Esophagus squamous epithelium (tissue), 5 donors: ENCODE results near the gene LRP1. TPM values are rescaled to one million over a fixed set of nuclear protein-coding genes. Genes with fewer than 3 reads are reported as not detected.

Experiments used
- DNase-seq: peaks from one replicate; lab custom pipeline; 2025; lab: John Stamatoyannopoulos, UW
- H3K27ac ChIP-seq, 4 donors: fragments of 200-600 bp; sonication (generic); one replicate each; pipeline ENCODE4 v1.5.1; 2016 to 2019; ENCODE audit warnings: mild to moderate bottlenecking in 1 of 4
- H3K27me3 ChIP-seq, 4 donors: fragments of 200-600 bp; sonication (generic); 1 replicate in 3 of 4; 2 replicates in 1 of 4; pipeline versions ENCODE4 v1.5.1 to v1.6.0; 2017 to 2021; ENCODE audit warnings: antibody characterized with exemption in 1 of 4
- H3K36me3 ChIP-seq, 3 donors: fragments of 200-600 bp; sonication (generic); one replicate each; pipeline ENCODE4 v1.5.1; 2016 to 2019
- H3K4me1 ChIP-seq, 3 donors: fragments of 200-600 bp; sonication (generic); one replicate each; pipeline ENCODE4 v1.5.1; 2017 to 2019
- H3K4me3 ChIP-seq, 4 donors: fragments of 200-600 bp; sonication (generic); 1 replicate in 3 of 4; 2 replicates in 1 of 4; pipeline ENCODE4 v1.5.1; 2016 to 2019; ENCODE audit warnings: mild to moderate bottlenecking in 2 of 4, moderate library complexity in 1 of 4
- H3K9me3 ChIP-seq, 3 donors: fragments of 200-600 bp; sonication (generic); one replicate each; pipeline ENCODE4 v1.5.1; 2016 to 2019
- POLR2A ChIP-seq, 4 donors: fragments of 450-650 bp; IDR thresholded peaks; one replicate each; pipeline ENCODE4 v1.6.1; 2017; ENCODE audit warnings: antibody characterized with exemption in 4 of 4, mild to moderate bottlenecking in 4 of 4, moderate library complexity in 3 of 4
- WGBS, 2 donors: methylation state at CpG; one replicate each; pipeline ENCODE4 v1.1.5; 2018; 5-methylcytosine and 5-hydroxymethylcytosine counted together
- intact Hi-C: fragments of 100-400 bp; cut with DNase I; formaldehyde crosslinking; loops from one replicate; pipeline ENCODE4 v1.15.0; 2022
- total RNA-seq, 4 donors: library from RNA; depleted of rRNA; stranded (reverse); fragments of >200 nt; gene quantifications; one replicate each; pipeline ENCODE4 v1.1.0, GENCODE V29; 2016
- TF ChIP-seq, protein P1 (sequence below), 6 experiments: fragments of 450-650 bp in 4 of 6; fragments of 200-600 bp in 2 of 6; sonication (generic) in 2 of 6; IDR thresholded peaks; one replicate each; pipeline ENCODE4 v1.5.1; 2016 to 2019; ENCODE audit warnings: antibody characterized with exemption in 6 of 6, mild to moderate bottlenecking in 4 of 6, moderate library complexity in 4 of 6
- donor health status: DM: yes; HTN: yes; CAD: no.

Gene LRP1
- total RNA-seq, 4 donors from 2014 or later, result 60.8 to 147 (median 81.9) TPM

DNA sequence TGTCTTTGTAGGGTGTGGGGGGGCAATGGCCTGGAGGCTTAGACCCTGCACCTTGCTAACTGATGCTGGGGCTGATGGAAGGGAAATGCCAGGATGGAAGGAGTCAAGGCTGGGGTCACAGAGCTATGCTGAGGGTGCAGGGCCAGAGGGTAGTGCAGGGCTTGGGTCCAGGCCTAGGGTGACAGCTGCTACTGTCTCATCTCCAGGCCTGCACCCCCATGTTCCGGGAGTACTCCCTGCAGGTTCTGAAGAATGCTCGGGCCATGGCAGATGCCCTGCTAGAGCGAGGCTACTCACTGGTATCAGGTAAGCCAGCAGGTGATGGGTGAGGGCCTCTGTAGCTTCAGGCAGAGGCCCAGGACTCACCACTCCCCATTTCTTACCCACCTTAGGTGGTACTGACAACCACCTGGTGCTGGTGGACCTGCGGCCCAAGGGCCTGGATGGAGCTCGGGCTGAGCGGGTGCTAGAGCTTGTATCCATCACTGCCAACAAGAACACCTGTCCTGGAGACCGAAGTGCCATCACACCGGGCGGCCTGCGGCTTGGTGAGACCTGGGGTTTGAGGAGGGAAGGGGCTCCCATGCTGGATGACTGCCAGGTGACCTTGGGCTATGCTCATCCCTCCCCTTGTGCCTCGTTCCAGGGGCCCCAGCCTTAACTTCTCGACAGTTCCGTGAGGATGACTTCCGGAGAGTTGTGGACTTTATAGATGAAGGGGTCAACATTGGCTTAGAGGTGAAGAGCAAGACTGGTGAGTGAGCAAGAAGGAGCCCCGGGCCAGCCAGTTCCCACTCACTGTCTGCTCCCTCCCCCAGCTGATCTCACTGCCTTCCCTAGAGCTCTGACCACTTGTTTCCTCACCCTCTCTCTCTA, 105.3 kb downstream of the LRP1 start:
- Histone ChIP-seq H3K27me3 (peaks cover 0 to 38% (median 4%) of the 10 kb centered on the region in 4 donors), H3K4me1 (peaks cover 49 to 100% (median 53%) of the 10 kb centered on the region in 3 donors), H3K27ac (peak overlapping the region in 1 of 4 donors; percentile 36), H3K36me3 (peaks cover 15 to 43% (median 31%) of the 10 kb centered on the region in 3 donors), H3K9me3 (no peaks in the 10 kb centered on the region), H3K4me3 (no peak overlapping the region)
- DNase-seq, result no peak
- 83 to 100% methylated on average over 2 to 12 of the region's 15 CpGs for WGBS, 2 donors
- TF ChIP-seq, protein P1, sequence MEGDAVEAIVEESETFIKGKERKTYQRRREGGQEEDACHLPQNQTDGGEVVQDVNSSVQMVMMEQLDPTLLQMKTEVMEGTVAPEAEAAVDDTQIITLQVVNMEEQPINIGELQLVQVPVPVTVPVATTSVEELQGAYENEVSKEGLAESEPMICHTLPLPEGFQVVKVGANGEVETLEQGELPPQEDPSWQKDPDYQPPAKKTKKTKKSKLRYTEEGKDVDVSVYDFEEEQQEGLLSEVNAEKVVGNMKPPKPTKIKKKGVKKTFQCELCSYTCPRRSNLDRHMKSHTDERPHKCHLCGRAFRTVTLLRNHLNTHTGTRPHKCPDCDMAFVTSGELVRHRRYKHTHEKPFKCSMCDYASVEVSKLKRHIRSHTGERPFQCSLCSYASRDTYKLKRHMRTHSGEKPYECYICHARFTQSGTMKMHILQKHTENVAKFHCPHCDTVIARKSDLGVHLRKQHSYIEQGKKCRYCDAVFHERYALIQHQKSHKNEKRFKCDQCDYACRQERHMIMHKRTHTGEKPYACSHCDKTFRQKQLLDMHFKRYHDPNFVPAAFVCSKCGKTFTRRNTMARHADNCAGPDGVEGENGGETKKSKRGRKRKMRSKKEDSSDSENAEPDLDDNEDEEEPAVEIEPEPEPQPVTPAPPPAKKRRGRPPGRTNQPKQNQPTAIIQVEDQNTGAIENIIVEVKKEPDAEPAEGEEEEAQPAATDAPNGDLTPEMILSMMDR (IDR thresholded peaks at IDR 0.05), result no peak
- TF ChIP-seq POLR2A (IDR thresholded peaks at IDR 0.05), result no peak
- intact Hi-C loops, result no loop called here

DNA sequence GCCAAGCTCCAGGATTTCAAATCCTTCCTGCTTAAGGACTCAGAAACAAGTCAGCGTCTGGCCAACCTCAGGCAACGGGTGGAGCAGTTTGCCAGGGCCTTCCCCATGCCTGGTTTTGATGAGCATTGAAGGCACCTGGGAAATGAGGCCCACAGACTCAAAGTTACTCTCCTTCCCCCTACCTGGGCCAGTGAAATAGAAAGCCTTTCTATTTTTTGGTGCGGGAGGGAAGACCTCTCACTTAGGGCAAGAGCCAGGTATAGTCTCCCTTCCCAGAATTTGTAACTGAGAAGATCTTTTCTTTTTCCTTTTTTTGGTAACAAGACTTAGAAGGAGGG, 105.9 kb downstream of the LRP1 start:
- H3K9me3 ChIP-seq, result no peaks in the 10 kb centered on the region
- no peak for TF ChIP-seq POLR2A (IDR thresholded peaks at IDR 0.05)
- TF ChIP-seq, protein P1 (IDR thresholded peaks at IDR 0.05), result no peak
- no peak overlapping the region for H3K4me3 ChIP-seq
- peaks cover 0 to 44% (median 4%) of the 10 kb centered on the region in 4 donors for H3K27me3 ChIP-seq
- peak overlapping the region in 2 of 4 donors; percentile 66 to 79 for H3K27ac ChIP-seq
- H3K4me1 ChIP-seq, result peaks cover 55 to 100% (median 55%) of the 10 kb centered on the region in 3 donors
- WGBS, 2 donors, result 61 to 67% methylated on average over 1 to 3 of the region's 3 CpGs
- H3K36me3 ChIP-seq, result peaks cover 15 to 43% (median 31%) of the 10 kb centered on the region in 3 donors
- DNase-seq, result no peak
- intact Hi-C loops, result no loop called here

DNA sequence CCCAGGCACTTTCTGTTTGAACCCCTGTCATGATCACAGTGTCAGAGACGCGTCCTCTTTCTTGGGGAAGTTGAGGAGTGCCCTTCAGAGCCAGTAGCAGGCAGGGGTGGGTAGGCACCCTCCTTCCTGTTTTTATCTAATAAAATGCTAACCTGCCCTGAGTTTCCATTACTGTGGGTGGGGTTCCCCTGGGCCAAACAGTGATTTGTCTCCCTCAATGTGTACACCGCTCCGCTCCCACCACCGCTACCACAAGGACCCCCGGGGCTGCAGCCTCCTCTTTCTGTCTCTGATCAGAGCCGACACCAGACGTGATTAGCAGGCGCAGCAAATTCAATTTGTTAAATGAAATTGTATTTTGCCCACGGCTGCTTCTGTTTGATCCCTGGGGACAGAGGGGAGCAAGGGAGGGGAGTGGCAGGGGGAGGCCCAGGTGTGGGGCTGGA, 106.3 kb downstream of the LRP1 start:
- DNase-seq, result no peak

DNA sequence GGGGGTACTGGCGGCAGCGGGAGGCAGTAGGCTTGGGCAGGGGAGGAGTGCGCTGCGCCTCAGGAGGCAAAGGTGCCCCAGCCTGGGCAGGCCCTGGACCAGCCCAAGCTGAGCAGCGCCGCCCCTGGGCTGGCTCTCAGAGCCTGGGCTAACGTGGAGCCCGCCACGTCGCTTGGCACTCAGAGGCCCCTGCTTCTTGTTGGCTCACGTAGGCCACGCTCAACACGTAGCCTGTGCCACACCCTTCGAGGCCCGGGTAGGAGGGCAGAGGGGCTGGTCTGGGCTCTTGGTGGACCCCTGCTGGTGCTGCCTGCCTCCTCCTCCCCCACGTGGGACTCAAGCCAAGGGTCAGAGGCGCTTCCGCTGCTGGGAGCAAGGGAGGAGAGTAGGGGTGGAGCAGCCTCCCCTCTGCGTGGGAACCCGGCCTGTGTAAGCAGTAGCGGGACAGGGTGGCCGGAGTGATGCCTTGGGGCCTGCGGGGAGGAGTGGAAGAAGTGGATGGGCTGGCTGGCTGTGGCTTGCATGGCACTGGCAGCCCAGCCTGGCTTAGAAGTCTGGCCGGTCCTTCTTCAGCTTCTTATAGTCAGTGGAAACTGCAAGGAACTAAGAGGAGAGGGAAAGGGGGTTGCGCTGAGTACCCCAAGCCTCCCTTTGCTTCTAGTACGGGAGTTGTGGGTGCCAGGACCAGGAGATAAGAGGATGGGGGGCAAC, 106.9 kb downstream of the LRP1 start:
- WGBS, 2 donors, result 54 to 68% methylated on average over 10 of the region's 26 CpGs
- no peak for DNase-seq
- Histone ChIP-seq H3K4me3 (peak overlapping the region in 3 of 4 donors; percentile 26 to 45 (median 44)), H3K36me3 (peaks cover 15 to 43% (median 31%) of the 10 kb centered on the region in 3 donors), H3K27me3 (peaks cover 0 to 53% (median 9%) of the 10 kb centered on the region in 4 donors), H3K27ac (peak overlapping the region; percentile 39 to 79 (median 66)), H3K4me1 (peaks cover 61 to 100% (median 61%) of the 10 kb centered on the region in 3 donors), H3K9me3 (no peaks in the 10 kb centered on the region)
- no peak for TF ChIP-seq POLR2A (IDR thresholded peaks at IDR 0.05)
- TF ChIP-seq, protein P1 (IDR thresholded peaks at IDR 0.05), result no peak
- intact Hi-C loops, result no loop called here

More for the DNA sequence above, 106.3 kb downstream of the LRP1 start:
- peaks cover 56 to 100% (median 59%) of the 10 kb centered on the region in 3 donors for H3K4me1 ChIP-seq
- H3K4me3 ChIP-seq, result peak overlapping the region in 3 of 4 donors; percentile 2 to 45 (median 44)
- peak overlapping the region; percentile 39 to 79 (median 66) for H3K27ac ChIP-seq
- H3K36me3 ChIP-seq, result peaks cover 15 to 43% (median 31%) of the 10 kb centered on the region in 3 donors
- no peaks in the 10 kb centered on the region for H3K9me3 ChIP-seq
- peaks cover 0 to 48% (median 4%) of the 10 kb centered on the region in 4 donors for H3K27me3 ChIP-seq
- intact Hi-C loops, result no loop called here
- 38 to 46% methylated on average over 3 to 9 of the region's 10 CpGs for WGBS, 2 donors
- no peak for TF ChIP-seq POLR2A (IDR thresholded peaks at IDR 0.05)
- TF ChIP-seq, protein P1 (IDR thresholded peaks at IDR 0.05), result no peak
